ENCODE measurements around the gene RNF224.

The RNF224 gene

GRCh38 chr9:137216188-137216965 is 10.9 kb upstream of the RNF224 start:
- DNase-seq: no peak

DNA sequence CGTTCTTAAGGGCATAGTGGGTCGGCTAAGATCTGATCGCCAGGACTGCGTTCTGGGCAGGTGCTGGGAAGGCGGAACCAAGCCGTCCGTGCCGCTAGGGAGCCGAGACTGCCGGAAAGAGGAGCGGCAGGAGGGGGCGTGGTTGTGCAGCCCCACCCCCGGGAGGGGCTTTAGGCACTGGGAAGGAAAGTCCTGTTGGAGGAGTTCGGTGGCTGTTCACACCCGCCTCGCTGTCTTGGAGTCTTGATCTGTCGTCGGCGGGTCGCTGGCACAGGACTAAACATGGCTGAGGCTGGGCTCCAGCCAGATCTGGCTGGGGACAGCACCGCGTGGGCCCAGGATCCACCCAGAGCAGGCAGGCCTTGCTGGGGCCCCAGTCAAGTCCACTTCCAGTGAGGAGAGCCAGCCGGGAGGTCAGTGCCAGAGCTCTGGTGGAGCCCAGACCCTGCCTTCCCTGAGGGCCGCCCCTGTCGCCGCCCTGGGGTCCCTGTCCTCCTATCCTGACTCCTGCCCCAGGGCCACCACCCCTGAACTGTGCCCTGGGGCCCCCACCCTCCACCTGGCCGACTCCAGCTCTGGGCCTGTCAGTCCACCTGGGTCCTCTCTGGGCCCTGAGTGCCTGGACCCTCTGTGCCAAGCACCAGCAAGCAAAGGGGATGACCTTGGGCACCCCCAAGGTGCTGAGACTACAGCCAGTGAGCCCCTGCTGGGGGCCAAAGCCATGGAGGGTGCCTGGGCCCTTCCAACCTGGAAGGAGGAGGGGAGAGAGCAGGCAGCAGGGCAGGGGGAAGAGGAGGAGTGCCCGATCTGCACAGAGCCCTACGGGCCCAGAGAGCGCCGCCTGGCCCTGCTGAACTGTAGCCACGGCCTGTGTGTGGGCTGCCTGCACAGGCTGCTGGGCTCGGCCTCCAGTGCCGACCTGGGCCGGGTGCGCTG is 9.8 kb upstream of the RNF224 start:
- DNase-seq: no peak

DNA sequence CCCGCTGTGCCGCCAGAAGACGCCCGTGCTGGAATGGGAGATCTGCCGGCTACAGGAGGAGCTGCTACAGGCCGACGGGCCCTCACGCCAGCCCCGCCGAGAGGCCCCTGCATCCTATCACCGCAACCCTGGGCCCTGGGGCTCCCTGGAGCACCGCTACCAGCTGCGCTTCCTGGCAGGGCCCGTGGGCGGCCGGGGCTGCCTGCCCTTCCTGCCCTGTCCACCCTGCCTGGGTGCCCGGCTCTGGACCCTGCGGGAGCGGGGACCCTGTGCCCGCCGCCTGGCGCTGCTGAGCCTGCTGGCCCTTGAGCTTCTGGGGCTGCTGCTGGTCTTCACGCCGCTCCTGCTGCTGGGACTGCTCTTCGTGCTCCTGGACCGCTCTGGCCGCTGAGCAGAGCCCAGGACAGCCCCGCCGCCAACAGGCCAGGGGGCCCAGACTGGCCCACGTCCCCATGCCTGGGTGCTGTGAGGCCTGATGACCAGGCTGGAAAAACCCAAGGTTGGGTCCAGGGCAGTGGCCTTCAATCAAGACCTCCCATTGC is 9.0 kb upstream of the RNF224 start:
- DNase-seq: no peak

- DNase-seq: no peak
Measured at GRCh38 chr9:137218754-137219271, 8.5 kb upstream of the RNF224 start.

- DNase-seq: no peak
Measured at GRCh38 chr9:137219757-137220316, 7.5 kb upstream of the RNF224 start.

DNA sequence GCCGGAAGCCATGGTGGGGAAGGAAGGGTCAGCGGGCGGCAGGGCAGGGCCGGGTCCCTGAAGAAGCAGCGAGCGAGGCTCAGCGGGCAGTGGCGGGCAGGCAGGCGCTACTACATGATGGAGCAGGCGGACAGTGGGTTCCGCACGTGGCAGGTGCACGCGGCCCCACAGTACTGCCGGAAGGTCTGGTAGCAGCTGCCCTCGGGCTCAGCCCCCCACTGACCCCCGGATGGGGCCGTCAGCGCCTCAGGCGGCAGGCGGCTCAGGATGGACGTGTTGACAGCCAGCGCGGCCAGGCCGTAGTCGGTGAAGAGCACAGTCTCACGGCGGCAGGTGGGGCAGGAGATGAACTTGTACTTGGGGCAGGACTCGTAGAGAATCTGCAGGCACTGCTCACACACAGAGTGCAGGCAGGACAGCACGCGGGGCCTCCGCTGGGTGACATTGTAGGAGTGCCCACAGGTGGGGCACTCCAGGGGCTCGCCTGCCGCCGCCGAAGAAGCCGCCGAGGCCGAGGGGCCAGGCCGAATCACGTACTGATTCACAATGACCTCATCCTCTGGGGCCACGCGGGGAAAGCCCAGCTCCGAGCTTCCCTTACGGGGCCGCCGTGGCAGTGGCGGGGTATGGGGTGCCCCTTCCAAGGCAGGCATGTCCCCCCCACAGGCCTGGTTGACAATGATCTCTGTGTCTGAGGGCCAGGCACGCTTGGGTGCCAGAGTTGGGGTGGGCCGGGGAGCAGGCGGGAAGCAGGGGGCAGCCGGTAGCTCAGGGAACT is 6.8 kb upstream of the RNF224 start:
- no peak for DNase-seq

DNA sequence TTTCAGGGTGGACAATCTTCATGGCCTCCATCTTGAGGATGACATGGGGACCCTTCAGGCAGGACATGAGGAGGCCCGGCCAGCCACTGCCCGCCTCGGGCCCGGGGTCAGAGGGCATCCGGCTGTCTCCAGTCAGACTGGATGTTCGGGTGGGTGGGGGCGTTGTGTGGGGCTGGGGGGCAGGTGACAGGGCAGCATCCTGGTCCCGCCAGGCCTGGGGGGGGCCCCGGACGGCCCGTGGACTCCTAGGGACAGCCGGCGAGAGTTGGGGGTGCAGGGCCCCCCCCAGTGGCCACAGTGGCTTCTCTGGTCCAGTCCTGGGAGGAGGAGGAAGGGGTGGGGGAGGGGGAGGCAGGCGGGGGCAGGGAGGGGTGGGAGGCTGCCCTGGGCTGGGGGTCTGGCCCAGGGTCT is 6.2 kb upstream of the RNF224 start:
- DNase-seq: no peak

GRCh38 chr9:137221506-137222111 is 5.7 kb upstream of the RNF224 start:
- DNase-seq: no peak

DNA sequence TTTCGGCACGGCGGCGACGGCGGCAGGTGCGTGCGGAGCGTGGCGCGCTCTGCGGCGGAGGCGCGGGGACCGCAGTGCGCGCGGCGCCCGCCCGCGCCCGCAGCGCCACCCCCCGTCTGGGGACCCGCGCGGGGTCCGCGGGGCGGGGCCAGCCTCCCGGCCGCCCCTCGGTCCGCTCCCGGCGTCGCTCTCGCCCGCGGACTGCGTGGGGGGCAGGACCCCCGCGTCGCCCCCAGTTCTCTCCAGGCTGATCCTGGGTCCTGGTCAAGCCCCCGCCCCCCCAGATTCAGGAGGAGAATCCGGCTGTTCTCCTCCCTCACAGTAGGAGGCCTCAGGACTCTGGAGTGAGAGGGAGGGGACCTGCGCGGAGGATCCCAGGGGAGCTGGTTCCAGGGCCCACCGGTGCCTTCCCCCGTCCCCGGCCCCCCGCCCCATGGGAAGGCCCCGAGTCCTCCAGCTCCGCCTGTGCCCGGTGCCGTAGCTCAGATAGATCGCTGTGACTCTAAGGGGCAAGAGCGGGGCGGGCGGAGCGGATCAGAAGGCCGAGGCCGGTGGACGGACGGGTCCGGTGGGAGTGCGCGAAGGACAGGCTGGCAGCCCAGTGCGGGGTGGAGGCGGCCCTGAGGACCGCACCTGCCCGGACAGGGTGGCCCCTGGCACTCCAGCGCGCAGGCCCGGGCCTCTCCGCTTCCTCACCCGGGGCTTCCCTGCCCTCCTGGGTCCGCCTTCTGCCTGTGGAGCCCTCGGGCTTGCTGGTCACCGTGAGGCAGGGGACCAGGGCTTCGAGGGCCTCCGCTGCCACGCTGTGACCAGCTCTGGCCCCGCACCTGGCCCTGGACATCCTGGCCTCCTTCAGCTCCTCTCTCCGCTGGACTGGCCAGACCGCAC is 4.9 kb upstream of the RNF224 start, which contains the start of gene RNF208:
TSS of gene RNF208 (minus strand) at position 51 of the 888 bp plus-strand sequence. CDS start 1,028 bp downstream, outside the sequence.
- no peak for DNase-seq

DNA sequence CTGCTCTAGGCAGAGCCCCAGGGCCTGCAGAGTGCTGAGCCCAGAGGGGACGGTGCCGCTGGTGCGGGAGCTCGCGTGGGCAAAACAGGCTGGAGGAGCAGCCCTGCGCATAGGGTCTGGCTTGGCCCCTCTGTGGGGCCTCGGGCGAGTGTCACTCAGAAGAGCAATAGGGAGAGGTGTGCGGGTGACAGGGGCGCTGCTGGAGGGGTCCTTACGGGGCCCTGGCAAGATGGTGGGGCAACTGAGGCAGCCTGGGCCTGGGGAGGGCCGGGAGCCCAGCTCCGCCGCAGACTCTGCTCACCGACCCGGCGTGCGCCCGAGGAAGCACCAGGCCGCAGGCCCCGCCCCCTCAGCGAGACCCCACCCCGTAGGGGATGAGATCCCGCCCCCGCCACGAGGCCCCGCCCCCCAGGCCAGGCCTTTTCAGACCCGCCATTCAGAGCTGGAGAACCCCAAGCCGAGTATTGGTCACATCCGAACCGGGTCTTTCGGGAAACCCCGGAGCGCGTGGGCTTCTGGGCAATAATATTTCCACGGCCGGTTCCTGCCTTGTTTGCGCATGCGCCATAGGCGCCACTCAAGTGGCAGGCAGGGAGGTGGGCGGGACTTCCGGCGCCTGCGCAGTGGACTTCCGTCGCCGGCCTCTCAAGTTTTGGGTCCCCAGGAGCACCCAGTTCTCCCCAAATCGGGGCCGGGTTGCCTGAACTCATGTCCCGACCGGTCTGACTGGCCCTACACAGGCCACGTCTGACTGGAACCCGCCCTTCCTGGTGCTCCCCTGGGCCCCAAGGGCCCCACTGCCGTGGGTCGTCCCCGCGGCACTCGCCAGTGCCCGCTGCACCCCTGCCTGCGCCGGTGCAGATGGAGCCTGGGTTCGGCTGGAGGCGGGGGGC is 4.0 kb upstream of the RNF224 start:
- peak; percentile 99 for DNase-seq

DNA sequence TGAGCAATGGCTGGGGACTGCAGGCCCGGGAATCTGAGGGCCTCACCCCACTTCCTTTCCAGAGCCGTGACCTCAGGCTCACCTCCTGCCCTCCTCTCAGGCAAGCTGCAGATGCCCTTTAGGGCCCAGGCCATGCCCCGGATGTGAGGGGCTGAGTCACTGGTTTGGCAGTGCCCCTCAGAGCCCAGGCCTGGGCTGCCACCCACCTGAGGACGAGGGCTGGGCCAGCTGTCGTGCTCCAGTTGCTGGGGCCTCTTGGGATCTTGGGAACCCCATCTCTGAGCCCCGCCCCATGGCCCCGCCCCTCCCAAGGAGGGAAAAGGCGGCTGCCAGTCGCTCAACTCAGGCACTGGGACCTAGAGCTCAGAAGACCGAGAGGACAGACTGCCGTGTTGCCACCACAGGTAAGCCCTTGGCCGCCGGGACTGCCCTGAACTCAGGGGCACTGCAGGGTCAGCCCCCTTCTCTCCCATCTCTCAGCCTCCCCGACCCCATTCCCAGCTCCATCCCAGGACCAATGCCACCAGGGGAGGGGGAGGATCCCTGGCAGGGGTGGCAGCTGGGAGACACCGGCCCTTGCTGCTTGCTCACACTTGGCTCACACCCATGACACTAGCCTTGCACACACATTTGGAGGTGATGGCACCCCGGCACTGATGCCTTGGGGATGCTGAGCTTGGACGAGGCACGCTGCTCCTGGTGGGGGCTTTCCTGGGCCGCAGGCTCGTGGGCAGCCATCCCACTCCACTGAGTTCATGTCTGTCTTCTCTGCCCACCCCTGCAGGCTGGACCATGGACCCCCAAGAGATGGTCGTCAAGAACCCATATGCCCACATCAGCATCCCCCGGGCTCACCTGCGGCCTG is 2.2 kb upstream of the RNF224 start, which contains the start of gene CYSRT1:
TSS of gene CYSRT1 (plus strand) at position 345 of the 865 bp plus-strand sequence. CDS start at position 793, 448 bp downstream.
- DNase-seq: no peak

GRCh38 chr9:137225699-137226331 is 1.5 kb upstream of the RNF224 start:
- no peak for DNase-seq

GRCh38 chr9:137226338-137227053 is 806 bp upstream of the RNF224 start:
- DNase-seq: no peak

- no peak for DNase-seq
Measured at GRCh38 chr9:137227853-137228505, 677 bp downstream of the RNF224 start.

DNA sequence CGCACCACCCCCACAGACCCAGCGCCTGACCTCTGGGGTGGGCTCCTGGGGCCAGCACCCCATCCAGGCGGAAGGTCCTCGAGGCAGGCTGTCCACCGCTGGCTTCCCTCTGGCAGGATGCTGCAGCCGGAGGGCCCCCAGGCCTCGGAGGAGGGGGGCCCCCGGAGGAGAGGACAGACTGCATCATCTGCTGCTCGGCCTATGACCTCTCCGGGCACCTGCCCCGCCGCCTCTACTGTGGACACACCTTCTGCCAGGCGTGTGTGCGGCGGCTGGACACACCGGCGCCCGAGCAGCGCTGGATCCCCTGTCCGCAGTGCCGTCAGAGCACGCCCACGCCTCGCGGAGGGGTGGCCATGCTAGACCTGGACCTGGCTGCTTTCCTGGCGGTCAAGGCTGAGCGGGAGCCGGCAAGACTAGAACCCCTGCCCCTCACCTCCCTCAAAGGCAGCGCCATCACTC is 1.2 kb downstream of the RNF224 start:
- DNase-seq: no peak

Data from fibroblast of upper back skin (primary cell).